SK-N-SH (cell line): ENCODE data around the gene ATP13A3. TPM values are rescaled to one million over a fixed set of nuclear protein-coding genes. Genes with fewer than 3 reads are reported as not detected.

Experiments used
- CTCF ChIA-PET: fragments of 300-600, 350-600 bp; formaldehyde crosslinking; extraction: SDS; loops from one replicate; lab custom pipeline; 2021; lab: Yijun Ruan, JAX
- POLR2A ChIA-PET: fragments of 350-600 bp; sonication (Branson Sonifier 250); formaldehyde crosslinking; extraction: SDS; loops from one replicate; lab custom pipeline; 2020; ENCODE audit warnings: antibody characterized with exemption, inconsistent platforms; lab: Yijun Ruan, JAX
- DNase-seq: peaks from one replicate; pipeline ENCODE4 v3.0.0; 2012
- H2AFZ ChIP-seq: fragments of 200-600 bp; sonication (generic); 2 replicates; pipeline ENCODE4 v1.8.1; 2016; ENCODE audit warnings: antibody characterized with exemption, mild to moderate bottlenecking, low read depth
- H3F3A ChIP-seq: fragments of 200-600 bp; sonication (generic); replicated peaks from 2 replicates; pipeline ENCODE3; 2016; ENCODE audit warnings: antibody characterized with exemption, mild to moderate bottlenecking; ENCODE audit not compliant: insufficient read depth
- H3K27ac ChIP-seq, 2 experiments: fragments of 200-500 bp in 1 of 2; fragments of 200-600 bp in 1 of 2; sonication (Bioruptor generic) in 1 of 2; sonication (generic), shearing (Covaris generic) in 1 of 2; 2 replicates each; pipeline versions ENCODE4 v1.5.1 to v1.6.1; 2014 to 2016; ENCODE audit warnings: low read depth in 2 of 2, inconsistent platforms in 1 of 2, low read length in 1 of 2, mild to moderate bottlenecking in 1 of 2, mixed read lengths in 1 of 2
- H3K27me3 ChIP-seq: fragments of 200-600 bp; sonication (generic), shearing (Covaris generic); 2 replicates; pipeline ENCODE4 v1.6.1; 2016; ENCODE audit warnings: mixed run types; ENCODE audit not compliant: insufficient read depth
- H3K36me3 ChIP-seq, 2 experiments: fragments of 200-500 bp in 1 of 2; fragments of 200-600 bp in 1 of 2; sonication (Bioruptor generic) in 1 of 2; sonication (generic) in 1 of 2; replicated peaks in 1 of 2; 2 replicates each; pipeline versions ENCODE3 to v1.5.1; 2014 to 2016; ENCODE audit warnings: low read length in 1 of 2, mild to moderate bottlenecking in 1 of 2; ENCODE audit not compliant: insufficient read depth in 2 of 2, control insufficient read depth in 1 of 2
- H3K4me1 ChIP-seq, 2 experiments: fragments of 200-500 bp in 1 of 2; fragments of 200-600 bp in 1 of 2; sonication (Bioruptor generic) in 1 of 2; sonication (generic), shearing (Covaris generic) in 1 of 2; 2 replicates each; pipeline versions ENCODE4 v1.5.1 to v1.6.1; 2014 to 2016; ENCODE audit warnings: low read depth in 1 of 2, low read length in 1 of 2, mixed run types in 1 of 2; ENCODE audit not compliant: insufficient read depth in 2 of 2, control insufficient read depth in 1 of 2
- H3K4me2 ChIP-seq: fragments of 200-600 bp; sonication (generic), shearing (Covaris generic); 2 replicates; pipeline ENCODE4 v1.6.1; 2017; ENCODE audit warnings: mixed run types
- H3K4me3 ChIP-seq, 2 experiments: fragments of 200-500 bp in 1 of 2; fragments of 200-600 bp in 1 of 2; sonication (Bioruptor generic) in 1 of 2; sonication (generic), shearing (Covaris generic) in 1 of 2; 2 replicates each; pipeline versions ENCODE4 v1.5.1 to v1.8.1; 2014 to 2016; ENCODE audit warnings: low read depth in 2 of 2, inconsistent platforms in 1 of 2, low read length in 1 of 2, mild to moderate bottlenecking in 1 of 2, mixed read lengths in 1 of 2, moderate library complexity in 1 of 2
- H3K79me2 ChIP-seq: fragments of 200-600 bp; sonication (generic); 2 replicates; pipeline ENCODE4 v1.8.1; 2017; ENCODE audit warnings: mild to moderate bottlenecking; ENCODE audit not compliant: insufficient read depth
- H3K9ac ChIP-seq: fragments of 200-600 bp; sonication (generic); 2 replicates; pipeline ENCODE4 v1.6.1; 2017; ENCODE audit warnings: mixed run types
- H3K9me2 ChIP-seq: fragments of 200-600 bp; sonication (generic); 2 replicates; pipeline ENCODE4 v1.6.1; 2017; ENCODE audit warnings: mixed run types
- H3K9me3 ChIP-seq: fragments of 200-600 bp; sonication (generic); 2 replicates; pipeline ENCODE4 v1.6.1; 2017; ENCODE audit warnings: mixed run types, mild to moderate bottlenecking, moderate library complexity
- H4K20me1 ChIP-seq: fragments of 200-600 bp; sonication (generic); 2 replicates; pipeline ENCODE4 v1.6.1; 2017; ENCODE audit warnings: mild to moderate bottlenecking, mixed run types; ENCODE audit not compliant: insufficient read depth
- ELF1 ChIP-seq: IDR thresholded peaks from 2 replicates; pipeline ENCODE4 v1.4.0; 2012
- EZH2phosphoT487 ChIP-seq: fragments of 200-600 bp; sonication (generic); IDR thresholded peaks from 2 replicates; pipeline ENCODE4 v1.6.1; 2017; ENCODE audit warnings: low read depth, mixed run types, mild to moderate bottlenecking, antibody characterized with exemption, moderate library complexity, borderline replicate concordance
- FOXM1 ChIP-seq: IDR thresholded peaks from 2 replicates; pipeline ENCODE4 v1.4.0; 2012; ENCODE audit warnings: low read depth, mild to moderate bottlenecking
- GABPA ChIP-seq: IDR thresholded peaks from 2 replicates; pipeline ENCODE4 v1.4.0; 2012; ENCODE audit warnings: low read depth, mild to moderate bottlenecking
- GATA2 ChIP-seq: sonication (generic); formaldehyde crosslinking; IDR thresholded peaks from 2 replicates; pipeline ENCODE4 v1.5.0; 2020; ENCODE audit warnings: mild to moderate bottlenecking, missing genetic modification reagents
- JUND ChIP-seq: IDR thresholded peaks from 2 replicates; pipeline ENCODE4 v1.4.0; 2012
- NFIC ChIP-seq: IDR thresholded peaks from 2 replicates; pipeline ENCODE4 v1.4.0; 2012; ENCODE audit warnings: borderline replicate concordance
- NRF1 ChIP-seq: IDR thresholded peaks from 2 replicates; pipeline ENCODE4 v1.6.1; 2012; ENCODE audit warnings: low read depth, mild to moderate bottlenecking, low read length
- POLR2AphosphoS5 ChIP-seq: IDR thresholded peaks from 2 replicates; pipeline ENCODE4 v1.6.1; 2012; ENCODE audit warnings: low read depth, low read length
- RAD21 ChIP-seq: IDR thresholded peaks from 2 replicates; pipeline ENCODE4 v1.6.1; 2012; ENCODE audit warnings: mild to moderate bottlenecking, low read length
- RFX5 ChIP-seq: IDR thresholded peaks from 2 replicates; pipeline ENCODE4 v1.6.1; 2012; ENCODE audit warnings: mild to moderate bottlenecking, improper control_type of control experiment, low read length
- RXRA ChIP-seq: IDR thresholded peaks from 2 replicates; pipeline ENCODE4 v1.4.0; 2012; ENCODE audit warnings: low read depth, mild to moderate bottlenecking, borderline replicate concordance
- SIN3A ChIP-seq: IDR thresholded peaks from 2 replicates; pipeline ENCODE4 v1.6.1; 2012; ENCODE audit warnings: low read depth, mild to moderate bottlenecking, low read length, moderate library complexity, borderline replicate concordance
- SMC3 ChIP-seq: IDR thresholded peaks from 2 replicates; pipeline ENCODE4 v1.6.1; 2012; ENCODE audit warnings: low read depth, low read length, improper control_type of control experiment
- TCF12 ChIP-seq: IDR thresholded peaks from 2 replicates; pipeline ENCODE4 v1.4.0; 2012
- TEAD4 ChIP-seq: IDR thresholded peaks from 2 replicates; pipeline ENCODE4 v1.4.0; 2012; ENCODE audit warnings: mild to moderate bottlenecking, borderline replicate concordance; ENCODE audit not compliant: insufficient read depth
- USF1 ChIP-seq: IDR thresholded peaks from 2 replicates; pipeline ENCODE4 v1.4.0; 2012; ENCODE audit warnings: low read depth, borderline replicate concordance
- USF2 ChIP-seq: fragments of 150-350 bp; IDR thresholded peaks from 2 replicates; pipeline ENCODE4 v1.6.1; 2017; ENCODE audit warnings: antibody characterized with exemption, low read length, low read depth, borderline replicate concordance
- YY1 ChIP-seq: IDR thresholded peaks from 2 replicates; pipeline ENCODE4 v1.4.0; 2012; ENCODE audit warnings: low read depth, mild to moderate bottlenecking
- ZBTB33 ChIP-seq: IDR thresholded peaks from 2 replicates; pipeline ENCODE4 v1.4.0; 2012; ENCODE audit warnings: low read depth, borderline replicate concordance
- WGBS: methylation state at CpG from one replicate; pipeline ENCODE4 v1.1.6; 2017; ENCODE audit warnings: low lambda C conversion rate; 5-methylcytosine and 5-hydroxymethylcytosine counted together
- polyA plus RNA-seq, 3 experiments: library from polyadenylated mRNA; depleted of rRNA; stranded (reverse); fragments of >200 nt; gene quantifications; 2 replicates each; pipeline ENCODE4 v1.2.3, GENCODE V29; 2012
- TF ChIP-seq, protein P1 (sequence below): fragments of 150-350 bp; IDR thresholded peaks from 2 replicates; pipeline ENCODE4 v1.6.1; 2016; ENCODE audit warnings: mild to moderate bottlenecking, low read depth, low read length
- TF ChIP-seq, protein P2 (sequence below): IDR thresholded peaks from 2 replicates; pipeline ENCODE4 v1.4.0; 2012; ENCODE audit warnings: low read depth

ATP13A3 gene
- polyA plus RNA-seq, 1 of the 3 experiments (the other 2 are of a cell fraction): 48.2 TPM

DNA sequence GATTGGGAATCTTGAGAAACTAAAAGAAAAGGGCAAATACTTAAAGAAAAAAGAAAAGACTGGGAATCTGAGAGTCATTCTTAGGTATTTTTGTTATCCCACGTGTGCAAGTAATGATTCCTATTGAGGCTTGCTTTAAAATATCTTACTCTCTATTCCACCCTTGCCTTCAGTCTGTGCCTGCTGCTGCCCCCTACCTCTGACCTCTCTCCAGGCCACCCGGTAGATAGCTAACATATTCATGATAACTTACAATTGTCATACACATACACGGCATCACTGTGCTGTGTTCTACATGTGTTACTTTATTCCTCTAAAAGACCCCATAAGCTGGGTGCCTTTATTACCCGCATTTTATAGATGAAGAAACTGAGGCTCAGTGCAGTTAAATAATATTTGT, 27.8 kb upstream of the ATP13A3 start:
- no peak overlapping the region for H3K4me3 ChIP-seq
- H3K36me3 ChIP-seq: no peaks in the 10 kb centered on the region
- no peak overlapping the region for H2AFZ ChIP-seq
- no peak for DNase-seq
- H3K9ac ChIP-seq: no peak overlapping the region
- CTCF ChIA-PET: no interaction called here
- 73% methylated on average over 4 of the region's 4 CpGs for WGBS
- no peaks in the 10 kb centered on the region for H4K20me1 ChIP-seq
- H3K9me2 ChIP-seq: no peaks in the 10 kb centered on the region
- POLR2A ChIA-PET: no interaction called here
- TF ChIP-seq TEAD4: no peak
- TF ChIP-seq ELF1: no peak
- TF ChIP-seq RXRA: no peak
- no peak for TF ChIP-seq EZH2phosphoT487
- TF ChIP-seq SMC3: no peak
- no peak for TF ChIP-seq GABPA
- TF ChIP-seq POLR2AphosphoS5: no peak
- TF ChIP-seq JUND: no peak
- TF ChIP-seq FOXM1: no peak
- no peak for TF ChIP-seq RFX5
- no peak for TF ChIP-seq TCF12
- TF ChIP-seq, protein P1, sequence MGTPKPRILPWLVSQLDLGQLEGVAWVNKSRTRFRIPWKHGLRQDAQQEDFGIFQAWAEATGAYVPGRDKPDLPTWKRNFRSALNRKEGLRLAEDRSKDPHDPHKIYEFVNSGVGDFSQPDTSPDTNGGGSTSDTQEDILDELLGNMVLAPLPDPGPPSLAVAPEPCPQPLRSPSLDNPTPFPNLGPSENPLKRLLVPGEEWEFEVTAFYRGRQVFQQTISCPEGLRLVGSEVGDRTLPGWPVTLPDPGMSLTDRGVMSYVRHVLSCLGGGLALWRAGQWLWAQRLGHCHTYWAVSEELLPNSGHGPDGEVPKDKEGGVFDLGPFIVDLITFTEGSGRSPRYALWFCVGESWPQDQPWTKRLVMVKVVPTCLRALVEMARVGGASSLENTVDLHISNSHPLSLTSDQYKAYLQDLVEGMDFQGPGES: no peak
- no peak for TF ChIP-seq YY1
- TF ChIP-seq NFIC: no peak
- no peak for TF ChIP-seq SIN3A
- no peaks in the 10 kb centered on the region for H3K9me3 ChIP-seq
- H3K27me3 ChIP-seq: no peaks in the 10 kb centered on the region
- H3F3A ChIP-seq: no peaks in the 10 kb centered on the region
- H3K4me1 ChIP-seq: peaks cover 7% of the 10 kb centered on the region in 2 experiments; a peak in 1 of 4 replicates
- H3K4me2 ChIP-seq: no peak overlapping the region
- H3K79me2 ChIP-seq: no peaks in the 10 kb centered on the region
- H3K27ac ChIP-seq: no peak overlapping the region

- no peak overlapping the region for H3K9ac ChIP-seq
- POLR2A ChIA-PET: no interaction called here
- no peak overlapping the region for H3K27ac ChIP-seq
- no peak overlapping the region for H2AFZ ChIP-seq
- no peaks in the 10 kb centered on the region for H3K9me2 ChIP-seq
- H3K36me3 ChIP-seq: no peaks in the 10 kb centered on the region
- WGBS: 93% methylated on average over 5 of the region's 5 CpGs
- no peaks in the 10 kb centered on the region for H3F3A ChIP-seq
- H3K4me1 ChIP-seq: peaks cover 7% of the 10 kb centered on the region in 2 experiments; a peak in 1 of 4 replicates
- no peaks in the 10 kb centered on the region for H3K79me2 ChIP-seq
- H3K4me2 ChIP-seq: no peak overlapping the region
- CTCF ChIA-PET: no interaction called here
- no peaks in the 10 kb centered on the region for H3K27me3 ChIP-seq
- H3K9me3 ChIP-seq: no peaks in the 10 kb centered on the region
- no peak for DNase-seq
- H3K4me3 ChIP-seq: no peak overlapping the region
- no peaks in the 10 kb centered on the region for H4K20me1 ChIP-seq
- TF ChIP-seq TEAD4 (no peak), YY1 (no peak), GATA2 (CRISPR knock-in tag) (no peak), USF1 (no peak), USF2 (no peak), NRF1 (no peak), ZBTB33 (no peak), GABPA (no peak), RAD21 (no peak), SIN3A (no peak), RXRA (no peak), RFX5 (no peak)
- TF ChIP-seq, protein P2, sequence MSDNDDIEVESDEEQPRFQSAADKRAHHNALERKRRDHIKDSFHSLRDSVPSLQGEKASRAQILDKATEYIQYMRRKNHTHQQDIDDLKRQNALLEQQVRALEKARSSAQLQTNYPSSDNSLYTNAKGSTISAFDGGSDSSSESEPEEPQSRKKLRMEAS: no peak
Observed at GRCh38 chr3:194512895-194513601, 26.2 kb upstream of the ATP13A3 start.
